Tibial nerve (tissue), 4 donors: ENCODE results near the gene HIGD2B. TPM values are rescaled to one million over a fixed set of nuclear protein-coding genes. Genes with fewer than 3 reads are reported as not detected.
"Not testable (repeated sequence)": the region's sequence is repeated elsewhere in the genome, so short reads cannot be mapped to it uniquely, and the experiment has no call there.

ENCODE experiments used
- DNase-seq, 2 donors: peaks; one replicate each; pipeline ENCODE4 v3.0.0-alpha.2; 2019; ENCODE audit warnings: low spot score in 2 of 2
- H3K27ac ChIP-seq, 4 donors: fragments of 200-600 bp; sonication (generic) in 3 of 4; one replicate each; pipeline ENCODE4 v1.5.1; 2017 to 2019; ENCODE audit warnings: mild to moderate bottlenecking in 1 of 4
- H3K27me3 ChIP-seq, 2 donors: fragments of 200-600 bp; sonication (generic) in 1 of 2; one replicate each; pipeline versions ENCODE4 v1.5.1 to v1.6.0; 2017 to 2019
- H3K36me3 ChIP-seq, 3 donors: fragments of 200-600 bp; sonication (generic); one replicate each; pipeline ENCODE4 v1.5.1; 2018 to 2019
- H3K4me1 ChIP-seq, 4 donors: fragments of 200-600 bp; sonication (generic) in 3 of 4; one replicate each; pipeline ENCODE4 v1.5.1; 2017 to 2019
- H3K4me3 ChIP-seq, 4 donors: fragments of 200-600 bp; sonication (generic) in 3 of 4; one replicate each; pipeline ENCODE4 v1.5.1; 2017 to 2019; ENCODE audit warnings: mild to moderate bottlenecking in 1 of 4, moderate library complexity in 1 of 4
- H3K9me3 ChIP-seq, 4 donors: fragments of 200-600 bp; sonication (generic) in 3 of 4; one replicate each; pipeline ENCODE4 v1.5.1; 2017 to 2019
- CTCF ChIP-seq, 5 experiments: fragments of 200-600 bp in 3 of 5; fragments of 450-650 bp in 2 of 5; sonication (generic) in 3 of 5; IDR thresholded peaks; one replicate each; pipeline ENCODE4 v1.5.1; 2016 to 2019; ENCODE audit warnings: antibody characterized with exemption in 5 of 5, mild to moderate bottlenecking in 3 of 5, moderate library complexity in 2 of 5
- EP300 ChIP-seq, 2 donors: sonication (generic); formaldehyde crosslinking; IDR thresholded peaks; one replicate each; pipeline ENCODE4 v1.6.1; 2017; ENCODE audit warnings: antibody characterized with exemption in 2 of 2, mild to moderate bottlenecking in 1 of 2
- POLR2A ChIP-seq, 2 donors: fragments of 450-650 bp; IDR thresholded peaks; one replicate each; pipeline ENCODE4 v1.6.1; 2017; ENCODE audit warnings: antibody characterized with exemption in 2 of 2, mild to moderate bottlenecking in 2 of 2, moderate library complexity in 2 of 2
- WGBS, 2 donors: methylation state at CpG; one replicate each; pipeline ENCODE4 v1.1.5; 2018; 5-methylcytosine and 5-hydroxymethylcytosine counted together
- total RNA-seq, 4 donors: library from RNA; depleted of rRNA; stranded (reverse); fragments of >200 nt; gene quantifications; one replicate each; pipeline ENCODE4 v1.1.0, GENCODE V29; 2016

Gene HIGD2B
- total RNA-seq, 4 donors from 2014 or later, result not detected

DNA sequence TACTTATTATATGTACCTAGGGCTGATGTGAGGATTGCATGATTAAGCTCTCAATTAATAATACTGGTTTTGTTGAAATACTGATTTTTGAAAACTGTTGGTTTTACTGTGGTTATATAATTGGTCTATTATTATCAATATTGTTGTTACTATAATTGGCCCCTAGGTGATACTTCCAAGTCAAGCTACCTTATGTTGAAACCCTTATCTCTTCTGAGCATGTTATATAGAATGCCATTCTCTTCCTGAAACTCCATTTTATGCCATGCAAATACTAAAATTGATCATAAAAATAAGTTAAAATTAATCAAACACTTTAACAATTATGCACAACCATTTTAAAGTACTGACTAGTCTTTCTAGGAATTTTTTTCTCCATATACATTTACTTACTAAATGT lies 46.1 kb upstream of the HIGD2B start:
- H3K27ac ChIP-seq, result no peak overlapping the region
- H3K36me3 ChIP-seq, result peaks cover 0 to 94% (median 0%) of the 10 kb centered on the region in 3 donors
- TF ChIP-seq POLR2A (IDR thresholded peaks at IDR 0.05) (no peak), CTCF (IDR thresholded peaks at IDR 0.05) (no peak), EP300 (IDR thresholded peaks at IDR 0.05) (no peak)

GRCh38 chr15:72728821-72729220 lies 42.8 kb upstream of the HIGD2B start:
- Histone ChIP-seq H3K9me3 (no peaks in the 10 kb centered on the region), H3K4me1 (no peaks in the 10 kb centered on the region), H3K27me3 (no peaks in the 10 kb centered on the region), H3K27ac (no peak overlapping the region), H3K36me3 (peaks cover 0 to 90% (median 0%) of the 10 kb centered on the region in 3 donors), H3K4me3 (no peak overlapping the region)
- no peak for DNase-seq
- 84 to 100% methylated on average over 1 of the region's 1 CpG for WGBS, 2 donors
- TF ChIP-seq POLR2A (IDR thresholded peaks at IDR 0.05) (no peak), EP300 (IDR thresholded peaks at IDR 0.05) (no peak), CTCF (IDR thresholded peaks at IDR 0.05) (no peak)

More for the DNA sequence above, 46.1 kb upstream of the HIGD2B start:
- DNase-seq, result no peak
- Histone ChIP-seq H3K9me3 (no peaks in the 10 kb centered on the region), H3K4me3 (no peak overlapping the region), H3K4me1 (no peaks in the 10 kb centered on the region), H3K27me3 (no peaks in the 10 kb centered on the region)

DNA sequence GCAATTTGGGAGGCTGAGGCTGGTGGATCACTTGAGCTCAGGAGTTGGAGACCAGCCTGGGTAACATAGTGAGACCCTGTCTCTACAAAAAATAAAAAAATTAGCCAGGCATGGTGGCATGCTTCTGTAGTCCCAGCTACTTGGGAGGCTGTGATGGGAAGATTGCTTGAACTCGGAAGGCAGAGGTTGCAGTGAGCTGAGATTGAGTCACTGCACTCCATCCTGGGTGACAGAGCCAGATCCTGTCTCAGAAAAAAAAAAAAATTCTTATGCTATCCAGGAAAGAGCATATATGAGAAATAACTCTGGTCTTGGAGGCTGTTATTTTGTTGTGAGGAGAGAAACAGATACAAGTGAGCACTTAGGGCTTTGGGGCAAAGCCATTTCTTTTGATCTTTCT lies 42.3 kb upstream of the HIGD2B start:
- not testable (repeated sequence) for H3K9me3 ChIP-seq, H3K4me1 ChIP-seq, DNase-seq, H3K4me3 ChIP-seq, H3K27me3 ChIP-seq, H3K27ac ChIP-seq
- H3K36me3 ChIP-seq, result peaks cover 0 to 87% (median 0%) of the 10 kb centered on the region in 3 donors
- 91 to 97% methylated on average over 1 of the region's 1 CpG for WGBS, 2 donors

DNA sequence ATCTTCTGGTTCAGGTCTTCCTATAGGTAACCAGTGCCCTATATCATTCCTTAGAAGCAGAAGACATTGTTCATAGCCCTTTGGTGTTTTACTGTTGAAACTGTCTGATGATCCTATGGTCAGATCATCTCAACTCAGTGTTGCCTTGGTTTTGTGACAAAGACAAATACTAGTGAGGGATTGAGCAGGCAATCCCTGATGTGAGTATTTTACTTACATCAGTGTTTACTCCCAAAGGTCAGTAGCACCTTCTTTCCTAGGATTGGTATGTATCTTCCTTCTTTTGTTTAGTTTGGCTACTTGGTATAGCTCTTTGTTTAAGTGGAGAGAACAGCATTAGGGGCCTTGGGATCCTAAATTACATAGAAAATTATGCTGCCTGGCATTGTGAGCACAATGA lies 41.2 kb upstream of the HIGD2B start:
- Histone ChIP-seq H3K4me1 (no peaks in the 10 kb centered on the region), H3K9me3 (no peaks in the 10 kb centered on the region), H3K27ac (no peak overlapping the region), H3K4me3 (no peak overlapping the region), H3K27me3 (no peaks in the 10 kb centered on the region), H3K36me3 (peaks cover 0 to 76% (median 0%) of the 10 kb centered on the region in 3 donors)
- TF ChIP-seq CTCF (IDR thresholded peaks at IDR 0.05) (no peak), POLR2A (IDR thresholded peaks at IDR 0.05) (no peak), EP300 (IDR thresholded peaks at IDR 0.05) (no peak)
- DNase-seq, result no peak

DNA sequence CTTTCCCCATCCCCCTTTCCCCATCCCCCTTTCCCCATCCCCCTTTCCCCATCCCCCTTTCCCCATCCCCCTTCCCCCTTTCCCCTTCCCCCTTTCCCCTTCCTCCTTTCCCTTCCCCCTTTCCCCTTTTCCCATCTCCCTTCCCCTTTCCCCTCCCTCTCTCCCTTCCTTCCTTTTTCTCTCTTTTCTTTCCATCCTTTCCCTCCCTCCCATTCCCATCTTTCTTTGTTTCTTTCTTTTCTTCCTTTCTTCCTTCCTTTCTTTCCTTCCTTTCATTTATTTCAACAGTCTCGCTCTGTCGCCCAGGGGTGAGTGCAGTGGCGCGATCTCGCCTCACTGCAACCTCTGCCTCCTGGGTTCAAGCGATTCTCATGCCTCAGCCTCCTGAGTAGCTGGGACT lies 39.9 kb upstream of the HIGD2B start:
- H3K36me3 ChIP-seq, result peaks cover 0 to 63% (median 0%) of the 10 kb centered on the region in 3 donors
- not testable (repeated sequence) for H3K4me1 ChIP-seq, H3K27ac ChIP-seq, H3K9me3 ChIP-seq, H3K4me3 ChIP-seq, H3K27me3 ChIP-seq, DNase-seq
- 94 to 100% methylated on average over 6 of the region's 6 CpGs for WGBS, 2 donors

DNA sequence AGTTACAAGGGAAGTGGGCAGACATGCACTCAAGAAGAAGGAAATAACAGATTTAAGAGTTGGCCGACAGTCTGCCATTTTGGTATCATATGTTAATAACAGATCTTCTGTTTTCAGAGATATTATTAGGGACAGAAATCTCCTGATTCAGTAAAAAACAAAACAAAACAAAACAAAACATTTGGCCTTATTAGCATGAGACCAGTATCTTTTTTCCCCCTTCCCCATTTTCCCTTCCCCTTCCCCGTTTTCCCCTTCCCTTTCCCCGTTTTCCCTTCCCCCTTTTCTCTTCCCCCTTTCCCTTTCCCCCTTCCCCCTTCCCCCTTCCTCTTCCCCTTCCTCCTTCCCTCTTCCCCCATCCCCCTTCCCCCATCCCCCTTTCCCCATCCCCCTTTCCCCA lies 39.5 kb upstream of the HIGD2B start:
- no peak for TF ChIP-seq EP300 (IDR thresholded peaks at IDR 0.05)
- TF ChIP-seq POLR2A (IDR thresholded peaks at IDR 0.05), result no peak
- TF ChIP-seq CTCF (IDR thresholded peaks at IDR 0.05), result no peak
- Histone ChIP-seq H3K27me3 (no peaks in the 10 kb centered on the region), H3K27ac (no peak overlapping the region), H3K9me3 (no peaks in the 10 kb centered on the region), H3K4me1 (no peaks in the 10 kb centered on the region), H3K4me3 (no peak overlapping the region), H3K36me3 (peaks cover 0 to 59% (median 0%) of the 10 kb centered on the region in 3 donors)
- 80 to 85% methylated on average over 3 of the region's 3 CpGs for WGBS, 2 donors
- DNase-seq, result no peak
